HG03460 (cell line): ENCODE measurements around the gene CDC45.

Source experiments
- ATAC-seq: cut with Tn5 transposase; IDR thresholded peaks from one replicate; pipeline ENCODE4 v1.9.1; 2021; ENCODE audit not compliant: unreplicated experiment

CDC45 gene

GRCh38 chr22:19494676-19495173, 15.0 kb downstream of the CDC45 start:
- ATAC-seq, result no peak

GRCh38 chr22:19495562-19496323, 16.0 kb downstream of the CDC45 start:
- no peak for ATAC-seq

- ATAC-seq, result no peak
Observed at GRCh38 chr22:19496324-19496630, 16.6 kb downstream of the CDC45 start.

DNA sequence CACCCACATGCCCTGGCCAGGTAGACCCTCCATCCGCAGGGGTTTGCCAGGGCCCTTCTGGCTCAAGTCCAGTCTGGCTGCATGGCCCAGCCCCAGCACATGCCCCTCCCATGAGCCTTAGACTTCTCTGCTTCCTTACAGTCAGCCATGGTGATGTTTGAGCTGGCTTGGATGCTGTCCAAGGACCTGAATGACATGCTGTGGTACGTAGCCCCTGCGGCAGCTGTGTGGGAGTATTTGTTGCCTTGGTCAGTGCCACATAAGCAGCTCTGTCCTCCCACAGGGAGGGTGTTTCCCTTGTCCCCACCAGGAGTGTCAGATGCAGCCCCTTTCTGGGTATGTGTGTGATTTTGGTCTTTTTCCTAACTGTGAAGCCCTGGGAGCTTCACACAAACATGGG, 17.5 kb downstream of the CDC45 start:
- ATAC-seq, result no peak

DNA sequence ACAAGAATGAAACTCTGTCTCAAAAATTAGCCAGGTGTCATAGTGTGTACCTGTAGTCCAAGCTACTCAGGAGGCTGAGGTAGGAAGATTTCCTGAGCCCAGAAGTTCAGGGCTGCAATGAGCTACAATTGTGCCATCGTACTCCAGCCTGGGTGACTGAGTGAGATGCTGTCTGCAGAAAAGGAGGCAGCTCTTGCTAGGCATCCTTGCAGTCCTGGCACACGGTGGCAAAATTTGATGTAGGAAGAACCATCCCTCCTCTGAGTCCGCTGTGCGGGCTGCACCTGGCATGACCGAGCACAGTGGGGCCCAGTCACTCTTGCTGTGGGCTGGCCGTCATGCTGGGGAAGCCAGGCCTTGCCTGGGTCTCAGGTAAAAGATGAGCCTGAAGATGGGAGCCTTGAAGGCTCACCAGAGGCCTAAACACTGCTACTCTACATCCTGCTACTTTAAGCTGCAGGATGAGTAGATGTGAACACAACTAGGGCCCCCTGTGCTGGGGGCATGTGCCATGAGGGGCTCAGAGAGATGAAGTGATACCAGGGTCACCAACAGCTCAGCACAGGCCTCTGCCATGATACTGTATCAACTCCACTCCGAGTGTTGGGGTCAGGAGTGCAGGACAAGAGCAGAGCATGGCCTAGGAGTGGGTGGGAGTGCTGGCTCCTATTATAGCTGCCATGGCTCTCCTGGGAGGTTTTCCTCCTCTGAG, 18.6 kb downstream of the CDC45 start:
- no peak for ATAC-seq

DNA sequence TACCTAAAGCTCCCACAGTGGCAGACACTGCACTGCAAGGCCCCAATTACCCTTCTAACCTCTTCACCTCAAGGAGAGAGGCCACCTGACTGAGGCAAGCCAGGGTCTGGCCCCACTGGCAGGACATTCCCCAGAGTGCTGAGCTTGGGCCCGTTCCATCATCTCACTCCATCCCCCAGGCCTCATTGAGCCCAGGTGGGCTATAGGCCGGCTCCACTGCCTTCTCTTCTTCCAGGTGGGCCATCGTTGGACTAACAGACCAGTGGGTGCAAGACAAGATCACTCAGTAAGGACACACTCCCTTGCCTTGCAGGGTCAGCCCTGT, 19.1 kb downstream of the CDC45 start:
- no peak for ATAC-seq

DNA sequence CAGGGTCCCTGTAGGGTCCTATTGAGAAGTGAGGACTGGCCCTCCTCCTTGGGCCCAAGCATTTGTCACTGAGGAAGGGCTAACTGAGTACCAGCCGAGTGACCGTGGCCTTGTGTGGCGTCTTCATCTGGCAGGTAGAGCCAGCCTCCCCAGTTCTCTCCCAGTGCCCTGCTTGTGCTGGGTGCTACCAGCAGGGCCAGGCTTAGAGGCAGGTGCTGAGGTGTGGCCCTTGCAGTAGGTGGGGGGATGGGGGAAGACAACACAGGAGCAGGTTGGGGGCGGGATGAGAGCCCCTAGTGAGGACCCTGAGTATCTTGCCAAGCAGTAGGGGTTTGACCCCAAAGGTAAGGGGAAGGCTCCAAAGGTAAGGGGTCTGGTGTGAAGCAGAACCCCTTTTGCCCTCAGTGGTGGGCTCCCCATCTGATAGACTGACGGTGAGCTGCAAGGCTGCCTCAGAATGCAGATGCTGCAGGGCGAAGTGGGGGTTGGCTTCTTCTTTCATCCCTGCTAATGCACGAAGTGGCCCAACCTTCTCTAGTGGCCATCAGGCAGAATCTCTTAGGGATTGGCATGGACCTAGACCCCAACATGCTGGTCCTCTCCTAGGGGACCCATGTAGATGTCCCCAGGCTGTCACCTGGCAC, 19.6 kb downstream of the CDC45 start:
- ATAC-seq, result no peak

GRCh38 chr22:19499880-19500242, 20.1 kb downstream of the CDC45 start:
- no peak for ATAC-seq

DNA sequence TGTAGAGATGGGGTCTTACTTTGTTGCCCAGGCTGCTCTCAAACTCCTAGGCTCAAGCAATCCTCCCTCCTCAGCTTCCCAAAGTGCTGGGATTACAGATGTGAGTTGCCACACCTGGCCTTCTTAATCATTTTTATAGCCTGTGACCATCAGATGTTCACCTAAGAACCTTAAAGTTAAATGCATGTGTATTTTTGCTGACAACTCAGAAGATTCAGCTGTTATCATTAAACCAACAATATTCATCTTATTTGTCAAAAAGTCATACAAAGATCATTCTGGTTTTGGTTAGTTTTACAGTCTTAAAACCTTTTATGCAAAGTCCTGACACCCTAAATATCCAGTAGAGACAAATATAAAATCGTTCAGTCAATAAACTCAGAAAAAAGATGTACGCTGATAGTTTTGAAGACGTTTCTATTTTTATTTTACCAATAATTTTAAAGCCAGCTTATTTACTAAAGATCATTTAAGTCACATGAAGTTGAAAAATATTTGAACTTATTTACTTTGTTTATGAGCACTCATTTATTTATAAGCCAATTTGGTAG, 22.3 kb downstream of the CDC45 start:
- ATAC-seq, result no peak

- no peak for ATAC-seq
Observed at GRCh38 chr22:19503367-19503766, 23.6 kb downstream of the CDC45 start.

GRCh38 chr22:19503869-19504268, 24.1 kb downstream of the CDC45 start:
- ATAC-seq, result no peak

DNA sequence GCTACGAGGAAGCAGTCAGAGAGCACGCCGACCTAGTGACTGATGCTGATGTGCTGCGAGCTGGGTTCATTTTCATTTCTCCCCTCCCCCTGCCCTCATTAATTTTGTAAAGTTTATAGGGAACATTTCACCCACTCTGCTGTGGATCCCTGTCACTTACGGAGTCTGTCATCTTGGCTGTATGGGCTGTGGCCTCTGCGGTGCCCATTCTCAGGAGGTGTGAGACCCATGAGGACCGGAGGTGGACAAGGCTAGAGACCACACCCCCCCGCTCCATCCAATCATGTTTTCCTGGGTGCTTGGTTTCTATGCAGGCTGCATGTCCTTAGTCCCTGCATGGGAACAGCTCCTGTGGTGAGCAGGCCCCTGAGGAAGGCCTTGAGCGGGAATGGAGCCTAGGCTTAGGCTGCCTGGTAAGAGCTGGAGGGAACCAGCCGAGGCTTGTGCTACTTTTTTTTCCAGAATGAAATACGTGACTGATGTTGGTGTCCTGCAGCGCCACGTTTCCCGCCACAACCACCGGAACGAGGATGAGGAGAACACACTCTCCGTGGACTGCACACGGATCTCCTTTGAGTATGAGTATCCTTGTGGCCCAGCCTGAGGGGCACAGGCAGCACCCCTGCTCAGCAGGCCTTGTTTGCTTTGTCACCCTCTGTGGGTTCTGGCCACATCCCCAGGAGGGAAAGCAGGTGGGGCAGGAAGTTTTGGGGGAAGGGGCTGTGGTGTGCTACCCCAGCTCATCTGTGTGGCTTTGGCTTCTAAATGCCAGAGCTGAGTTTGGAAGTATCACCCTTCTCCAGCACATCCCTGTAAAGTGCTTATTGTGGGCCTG, 25.4 kb downstream of the CDC45 start:
- no peak for ATAC-seq

DNA sequence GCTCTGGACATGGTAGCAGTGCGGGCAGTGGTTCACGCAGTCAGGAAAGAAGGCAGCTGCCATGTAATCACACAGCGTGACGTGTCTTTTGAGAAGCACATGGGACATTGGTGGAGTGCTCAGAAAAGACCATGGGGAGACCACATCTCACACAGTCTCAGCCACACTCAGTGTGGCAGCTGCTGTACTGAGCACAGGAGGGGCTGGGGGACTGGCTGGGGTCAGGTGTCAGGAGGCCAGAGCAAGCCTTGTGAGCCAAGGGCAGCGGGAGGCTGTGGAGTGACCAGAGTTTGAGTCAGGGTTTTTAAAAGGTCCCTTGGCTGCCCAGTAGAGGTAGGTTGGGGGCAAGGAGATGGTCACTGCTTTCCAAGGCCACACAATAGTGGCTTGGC, 26.0 kb downstream of the CDC45 start:
- ATAC-seq, result no peak

GRCh38 chr22:19506212-19506611, 26.5 kb downstream of the CDC45 start:
- ATAC-seq, result no peak

DNA sequence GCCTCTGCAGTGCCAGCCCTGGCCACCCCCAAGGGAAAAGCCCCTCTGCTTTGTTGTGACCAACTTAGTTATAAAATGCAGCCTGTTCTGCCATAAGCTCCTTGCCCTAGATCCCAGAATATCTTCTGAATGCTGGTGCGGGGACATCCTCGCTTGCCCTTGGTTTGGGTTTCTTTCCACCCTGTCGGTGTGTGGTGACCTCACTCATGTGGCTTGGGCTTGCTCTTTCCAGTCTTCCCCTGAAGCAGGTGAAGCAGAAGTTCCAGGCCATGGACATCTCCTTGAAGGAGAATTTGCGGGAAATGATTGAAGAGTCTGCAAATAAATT, 27.8 kb downstream of the CDC45 start:
- ATAC-seq, result no peak

DNA sequence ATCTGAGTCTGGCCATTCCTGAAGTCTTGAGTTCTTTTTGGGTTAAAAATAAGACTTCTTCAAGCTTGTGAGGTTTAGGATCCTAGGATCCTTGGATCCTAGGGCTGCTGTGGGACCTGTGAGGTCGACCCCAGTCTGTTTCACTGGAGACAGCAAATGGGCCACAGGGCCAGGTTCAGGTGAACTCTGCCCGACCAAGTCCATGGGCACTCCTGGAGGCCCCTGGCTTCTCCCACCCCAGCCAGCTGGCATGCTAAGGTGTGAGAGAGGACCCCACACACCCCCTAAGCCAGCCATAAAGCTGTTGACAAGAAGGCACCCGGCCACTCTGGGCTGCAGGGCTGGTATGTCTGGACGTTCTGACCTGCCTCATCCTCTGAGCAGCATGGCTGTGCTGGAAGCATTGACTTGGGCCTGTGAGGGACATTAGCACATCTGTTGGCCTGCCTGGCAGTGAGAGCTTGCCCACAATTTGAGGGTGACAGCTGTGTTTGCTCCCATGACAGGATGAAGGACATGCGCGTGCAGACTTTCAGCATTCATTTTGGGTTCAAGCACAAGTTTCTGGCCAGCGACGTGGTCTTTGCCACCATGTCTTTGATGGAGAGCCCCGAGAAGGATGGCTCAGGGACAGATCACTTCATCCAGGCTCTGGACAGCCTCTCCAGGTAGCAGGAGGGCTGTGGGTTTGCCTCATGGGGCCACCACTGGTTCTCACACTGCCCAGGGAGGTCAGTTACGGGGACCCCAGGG, 28.5 kb downstream of the CDC45 start:
- ATAC-seq, result no peak

GRCh38 chr22:19509191-19509590, 29.5 kb downstream of the CDC45 start:
- no peak for ATAC-seq

DNA sequence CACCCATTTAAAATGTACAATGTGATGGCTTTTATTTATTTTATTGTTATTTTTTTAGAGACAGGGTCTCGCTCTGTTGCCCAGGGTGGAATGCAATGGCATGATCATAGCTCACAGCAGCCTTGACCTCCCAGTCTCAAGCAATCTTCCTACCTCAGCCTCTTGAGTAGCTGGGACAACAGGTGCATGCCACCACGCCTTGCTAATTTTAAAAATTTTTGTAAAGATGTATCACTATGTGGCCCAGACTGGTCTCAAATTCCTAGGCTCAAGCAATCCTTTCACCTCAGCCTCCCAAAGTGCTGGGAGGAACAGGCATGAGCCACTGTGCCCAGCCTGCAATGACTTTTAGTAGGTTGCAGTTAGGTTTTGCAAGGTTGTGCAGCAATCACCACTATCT, 30.2 kb downstream of the CDC45 start:
- ATAC-seq, result no peak

DNA sequence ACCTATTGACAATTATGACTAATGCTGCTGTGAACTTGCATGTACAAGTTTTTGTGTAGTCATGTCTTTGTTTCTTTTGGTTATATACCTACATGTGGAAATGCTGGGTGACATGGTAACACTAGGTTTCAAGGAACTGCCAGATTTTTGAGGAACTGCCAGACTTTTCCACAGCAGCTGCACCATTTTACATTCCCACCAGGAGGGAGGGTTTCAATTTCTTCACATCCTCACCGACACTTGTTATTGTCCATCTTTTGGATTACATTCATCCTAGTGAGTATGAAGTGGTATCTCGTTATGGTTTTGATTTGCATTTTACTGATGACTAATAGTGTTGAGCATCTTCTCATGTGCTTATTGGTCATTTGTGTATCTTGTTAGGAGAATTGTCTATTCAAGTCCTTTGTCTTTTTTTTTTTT, 31.2 kb downstream of the CDC45 start:
- ATAC-seq, result no peak

DNA sequence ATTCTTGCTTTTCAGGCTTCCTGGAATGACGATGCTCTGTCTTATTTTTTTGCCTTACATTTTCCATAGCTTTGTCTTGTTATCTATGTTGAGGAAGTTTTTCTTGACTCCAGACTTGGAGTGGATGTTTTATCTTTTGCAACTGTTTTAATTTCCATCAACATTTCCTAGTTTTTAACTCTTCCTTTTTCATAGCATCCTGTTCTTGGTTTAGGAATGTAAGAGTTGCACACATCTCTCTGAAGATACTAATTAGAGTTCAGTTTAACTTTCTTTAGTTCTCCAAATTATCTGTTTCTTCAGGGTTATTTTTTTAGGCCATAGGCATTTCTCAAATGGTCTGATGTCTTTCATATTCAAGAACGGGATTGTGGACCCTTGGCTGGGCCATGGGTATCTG, 34.1 kb downstream of the CDC45 start:
- ATAC-seq, result no peak
